ENCODE measurements around the gene DCAF12L2. TPM values are rescaled to one million over a fixed set of nuclear protein-coding genes. Genes with fewer than 3 reads are reported as not detected.
"Not testable (repeated sequence)": the region's sequence is repeated elsewhere in the genome, so short reads cannot be mapped to it uniquely, and the experiment has no call there.

The DCAF12L2 gene
- not detected for total RNA-seq

- H3K27ac ChIP-seq = no peak within 1 kb of the TSS
Observed at GRCh38 chrX:126165721-126166461, at the start of gene DCAF12L2. Gene DCAF12L2 (minus strand): TSS chrX:126166289. CDS start chrX:126165924, 365 bp downstream.

GRCh38 chrX:126190888-126191287 lies 24.8 kb upstream of the DCAF12L2 start:
- H3K27ac ChIP-seq; DNase-seq; H3K4me1 ChIP-seq; H3K4me3 ChIP-seq (replicated peaks in 1 of 3); intact Hi-C loops (cut with DNase I); H3K27me3 ChIP-seq; H3K36me3 ChIP-seq; H3K9me3 ChIP-seq: not testable (repeated sequence)
- 92 to 94% methylated on average over 7 to 14 of the region's 21 CpGs for WGBS, 2 donors

More at GRCh38 chrX:126165721-126166461, at the start of gene DCAF12L2:
- Histone ChIP-seq H3K36me3 (no peaks in the 10 kb centered on the region), H3K9me3 (no peaks in the 10 kb centered on the region), H3K4me1 (no peaks in the 10 kb centered on the region), H3K27me3 (no peaks in the 10 kb centered on the region), H3K4me3 (replicated peaks in 1 of 3) (no peak within 1 kb of the TSS)
- TF ChIP-seq POLR2A (IDR thresholded peaks at IDR 0.05) (no peak), CTCF (IDR thresholded peaks at IDR 0.05) (no peak)
- DNase-seq = no peak
- WGBS, 2 donors = 13% methylated on average over 3 of the region's 91 CpGs; no CpG with 5 or more reads in 1 of the 2 donors
- intact Hi-C loops (cut with DNase I) = no loop called here

- 96 to 98% methylated on average over 4 of the region's 4 CpGs for WGBS, 2 donors
- no peaks in the 10 kb centered on the region for H3K9me3 ChIP-seq
- TF ChIP-seq CTCF (IDR thresholded peaks at IDR 0.05) (no peak), POLR2A (IDR thresholded peaks at IDR 0.05) (no peak)
- intact Hi-C loops (cut with DNase I) = no loop called here
- no peak for DNase-seq
- H3K27me3 ChIP-seq = no peaks in the 10 kb centered on the region
- no peaks in the 10 kb centered on the region for H3K36me3 ChIP-seq
- H3K27ac ChIP-seq = no peak overlapping the region
- H3K4me1 ChIP-seq = no peaks in the 10 kb centered on the region
- H3K4me3 ChIP-seq (replicated peaks in 1 of 3) = no peak overlapping the region
Observed at GRCh38 chrX:126177133-126177840, 11.2 kb upstream of the DCAF12L2 start.

- H3K4me1 ChIP-seq = no peaks in the 10 kb centered on the region
- H3K27ac ChIP-seq = no peak overlapping the region
- intact Hi-C loops (cut with DNase I) = no loop called here
- no peak for TF ChIP-seq POLR2A (IDR thresholded peaks at IDR 0.05)
- no peak for TF ChIP-seq CTCF (IDR thresholded peaks at IDR 0.05)
- H3K27me3 ChIP-seq = no peaks in the 10 kb centered on the region
- H3K36me3 ChIP-seq = no peaks in the 10 kb centered on the region
- WGBS, 2 donors = 67 to 86% methylated on average over 2 of the region's 2 CpGs
- H3K4me3 ChIP-seq (replicated peaks in 1 of 3) = no peak overlapping the region
- DNase-seq = no peak
- H3K9me3 ChIP-seq = no peaks in the 10 kb centered on the region
Observed at GRCh38 chrX:126170720-126171119, 4.6 kb upstream of the DCAF12L2 start.

- TF ChIP-seq CTCF (IDR thresholded peaks at IDR 0.05) (no peak), POLR2A (IDR thresholded peaks at IDR 0.05) (no peak)
- H3K4me1 ChIP-seq = no peaks in the 10 kb centered on the region
- H3K27me3 ChIP-seq = no peaks in the 10 kb centered on the region
- no peaks in the 10 kb centered on the region for H3K9me3 ChIP-seq
- intact Hi-C loops (cut with DNase I) = no loop called here
- no peak for DNase-seq
- H3K4me3 ChIP-seq (replicated peaks in 1 of 3) = no peak overlapping the region
- WGBS, 2 donors = 95% methylated on average over 3 of the region's 3 CpGs
- H3K36me3 ChIP-seq = no peaks in the 10 kb centered on the region
- H3K27ac ChIP-seq = no peak overlapping the region
Observed at GRCh38 chrX:126167560-126167959, 1.5 kb upstream of the DCAF12L2 start.
